Liver (tissue), 3 donors: ENCODE measurements around the gene IFITM10.

Experiments used
- ATF3 ChIP-seq: IDR thresholded peaks from 2 replicates; pipeline ENCODE4 v1.6.1; 2016; ENCODE audit warnings: antibody characterized with exemption
- CTCF ChIP-seq: fragments of 150-350 bp; IDR thresholded peaks from 2 replicates; pipeline ENCODE4 v1.5.1; 2017; ENCODE audit warnings: improper control_type of control experiment, low read depth, low read length; ENCODE audit not compliant: missing input control
- EGR1 ChIP-seq, 2 donors: IDR thresholded peaks; 2 replicates each; pipeline ENCODE4 v1.6.1; 2016 to 2018; ENCODE audit warnings: antibody characterized with exemption in 2 of 2, low read depth in 2 of 2
- FOXA1 ChIP-seq: IDR thresholded peaks from 2 replicates; pipeline ENCODE4 v1.6.1; 2016; ENCODE audit warnings: antibody characterized with exemption
- GABPA ChIP-seq, 2 donors: IDR thresholded peaks in 1 of 2; conservative IDR thresholded peaks in 1 of 2; 2 replicates each; pipeline ENCODE4 v1.6.1; 2016; ENCODE audit warnings: antibody characterized with exemption in 2 of 2, mild to moderate bottlenecking in 1 of 2, moderate library complexity in 1 of 2
- JUND ChIP-seq, 2 donors: IDR thresholded peaks; 2 replicates each; pipeline ENCODE4 v1.6.1; 2016; ENCODE audit warnings: antibody characterized with exemption in 2 of 2
- MAX ChIP-seq: IDR thresholded peaks from 2 replicates; pipeline ENCODE4 v1.6.1; 2016; ENCODE audit warnings: antibody characterized with exemption
- RAD21 ChIP-seq, 2 donors: IDR thresholded peaks; 2 replicates each; pipeline ENCODE4 v1.6.1; 2016; ENCODE audit warnings: antibody characterized with exemption in 2 of 2, mild to moderate bottlenecking in 2 of 2
- REST ChIP-seq: IDR thresholded peaks from 2 replicates; pipeline ENCODE4 v1.6.1; 2016; ENCODE audit warnings: antibody characterized with exemption, mild to moderate bottlenecking
- RXRA ChIP-seq, 2 donors: IDR thresholded peaks; 2 replicates each; pipeline ENCODE4 v1.6.1; 2017 to 2018; ENCODE audit warnings: antibody characterized with exemption in 2 of 2, mild to moderate bottlenecking in 1 of 2
- SP1 ChIP-seq: IDR thresholded peaks from 2 replicates; pipeline ENCODE4 v1.6.1; 2018; ENCODE audit warnings: antibody characterized with exemption, mild to moderate bottlenecking
- TAF1 ChIP-seq: conservative IDR thresholded peaks from 2 replicates; pipeline ENCODE4 v1.6.1; 2016; ENCODE audit warnings: antibody characterized with exemption, mild to moderate bottlenecking
- YY1 ChIP-seq: IDR thresholded peaks from 2 replicates; pipeline ENCODE4 v1.6.1; 2016; ENCODE audit warnings: antibody characterized with exemption, mild to moderate bottlenecking
- ZBTB33 ChIP-seq: IDR thresholded peaks from 2 replicates; pipeline ENCODE4 v1.6.1; 2016; ENCODE audit warnings: antibody characterized with exemption
- donor health status: healthy.
- donor health status: healthy.

GRCh38 chr11:1755344-1755691 is 4.9 kb upstream of the IFITM10 start:
- TF ChIP-seq CTCF (no peak), MAX (no peak), YY1 (no peak), ATF3 (no peak), TAF1 (no peak), FOXA1 (no peak), REST (no peak), EGR1 (IDR thresholded peaks at IDR 0.05; ENCODE audit: low read depth in 2 of 2) (no peak), RAD21 (IDR thresholded peaks at IDR 0.05) (no peak), ZBTB33 (no peak), RXRA (IDR thresholded peaks at IDR 0.05) (no peak), SP1 (no peak), JUND (IDR thresholded peaks at IDR 0.05) (no peak), GABPA (IDR thresholded peaks at IDR 0.05 in 1 of 2, conservative IDR thresholded peaks at IDR 0.05 in 1 of 2) (no peak)
